OCI-LY3 (cell line): ENCODE measurements around the gene RPL5.
A peak's percentile ranks its signal among the peaks of the same experiment; 100 is the strongest.

Experiments used
- H2AFZ ChIP-seq: fragments of 200-600, 300-600 bp; shearing (Covaris generic); 2 replicates; pipeline ENCODE4 v1.6.0; 2014; ENCODE audit warnings: antibody characterized with exemption, low read depth, low read length
- H3K27ac ChIP-seq: fragments of 200-600, 300-600 bp; sonication (generic); 2 replicates; pipeline ENCODE4 v1.5.1; 2014; ENCODE audit warnings: mild to moderate bottlenecking, low read length, moderate library complexity, mixed read lengths
- H3K27me3 ChIP-seq: fragments of 200-600, 300-600 bp; sonication (generic); 2 replicates; pipeline ENCODE4 v1.6.1; 2014; ENCODE audit warnings: low read depth, low read length, mixed read lengths
- H3K36me3 ChIP-seq: fragments of 200-600, 300-600 bp; sonication (generic); replicated peaks from 2 replicates; pipeline ENCODE3; 2014; ENCODE audit warnings: low read depth, low read length, mixed read lengths
- H3K4me1 ChIP-seq: fragments of 300-600, 200-600 bp; sonication (generic); 2 replicates; pipeline ENCODE4 v1.6.1; 2014; ENCODE audit warnings: low read length, mixed read lengths
- H3K4me2 ChIP-seq: fragments of 200-600, 300-600 bp; sonication (generic); 2 replicates; pipeline ENCODE4 v1.6.1; 2014; ENCODE audit warnings: low read length, mixed read lengths
- H3K4me3 ChIP-seq: fragments of 300-600, 200-600 bp; sonication (generic); 2 replicates; pipeline ENCODE4 v1.5.1; 2014; ENCODE audit warnings: antibody characterized with exemption, mild to moderate bottlenecking, low read length, moderate library complexity
- H3K79me2 ChIP-seq: fragments of 300-600, 200-600 bp; shearing (Covaris generic); 2 replicates; pipeline ENCODE4 v1.6.1; 2014; ENCODE audit warnings: mild to moderate bottlenecking, low read length, mixed read lengths
- H3K9ac ChIP-seq: fragments of 300-600, 200-600 bp; shearing (Covaris generic); 2 replicates; pipeline ENCODE4 v1.6.0; 2014; ENCODE audit warnings: mild to moderate bottlenecking, low read length, moderate library complexity
- H3K9me3 ChIP-seq: fragments of 200-600, 300-600 bp; shearing (Covaris generic); 2 replicates; pipeline ENCODE4 v1.6.1; 2014; ENCODE audit warnings: low read length, mixed read lengths; ENCODE audit not compliant: insufficient read depth
- H4K20me1 ChIP-seq: fragments of 200-600, 300-600 bp; sonication (generic); 2 replicates; pipeline ENCODE4 v1.6.1; 2016; ENCODE audit warnings: low read length, mixed read lengths; ENCODE audit not compliant: insufficient read depth
- EZH2phosphoT487 ChIP-seq: fragments of 200-600 bp; shearing (Covaris generic); IDR thresholded peaks from 2 replicates; pipeline ENCODE4 v1.6.1; 2018; ENCODE audit warnings: antibody characterized with exemption, mixed run types, low read depth
- TF ChIP-seq, protein P1 (sequence below): fragments of 200-600, 300-600 bp; sonication (generic); IDR thresholded peaks from 2 replicates; pipeline ENCODE4 v1.5.1; 2014; ENCODE audit warnings: antibody characterized with exemption, low read length, low read depth

RPL5 gene

DNA sequence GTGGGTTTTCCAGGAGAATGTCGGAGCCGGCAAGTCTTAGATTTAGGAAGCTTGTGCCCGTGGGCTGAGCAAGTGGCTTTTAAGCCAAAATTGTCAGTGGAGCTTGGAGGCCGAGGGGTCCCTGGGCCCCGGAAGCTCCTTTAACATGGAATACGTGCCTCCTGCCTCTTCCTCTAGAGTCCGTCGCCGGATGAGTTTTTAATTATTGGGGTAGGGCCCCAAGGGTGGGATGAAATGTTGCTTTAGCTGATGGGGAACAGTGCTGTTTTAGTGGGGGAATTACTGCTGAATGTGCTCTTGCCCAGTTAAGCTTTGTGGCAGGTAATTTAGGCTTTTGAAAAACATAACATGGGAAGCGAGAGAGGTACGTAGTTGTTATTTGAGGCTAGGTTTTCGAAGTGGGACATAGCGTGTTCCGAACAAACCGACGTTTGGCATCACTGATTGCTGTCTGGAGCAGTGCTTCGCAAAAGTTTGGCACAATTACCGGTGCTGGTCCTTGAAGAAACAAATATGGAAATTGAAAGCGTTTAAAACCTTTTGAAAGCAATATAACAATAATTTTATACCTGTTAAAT, 786 bp downstream of the RPL5 start:
- Histone ChIP-seq H3K36me3 (peaks cover 39% of the 10 kb centered on the region), H2AFZ (no peak overlapping the region), H3K9me3 (no peaks in the 10 kb centered on the region), H3K4me2 (peak overlapping the region; percentile 91), H3K9ac (peak overlapping the region; percentile 98), H4K20me1 (peaks cover 54% of the 10 kb centered on the region), H3K27me3 (no peaks in the 10 kb centered on the region), H3K79me2 (peaks cover 58% of the 10 kb centered on the region), H3K4me3 (peak overlapping the region; percentile 84), H3K4me1 (peaks cover 28% of the 10 kb centered on the region), H3K27ac (peak overlapping the region; percentile 63)
- TF ChIP-seq, protein P1, sequence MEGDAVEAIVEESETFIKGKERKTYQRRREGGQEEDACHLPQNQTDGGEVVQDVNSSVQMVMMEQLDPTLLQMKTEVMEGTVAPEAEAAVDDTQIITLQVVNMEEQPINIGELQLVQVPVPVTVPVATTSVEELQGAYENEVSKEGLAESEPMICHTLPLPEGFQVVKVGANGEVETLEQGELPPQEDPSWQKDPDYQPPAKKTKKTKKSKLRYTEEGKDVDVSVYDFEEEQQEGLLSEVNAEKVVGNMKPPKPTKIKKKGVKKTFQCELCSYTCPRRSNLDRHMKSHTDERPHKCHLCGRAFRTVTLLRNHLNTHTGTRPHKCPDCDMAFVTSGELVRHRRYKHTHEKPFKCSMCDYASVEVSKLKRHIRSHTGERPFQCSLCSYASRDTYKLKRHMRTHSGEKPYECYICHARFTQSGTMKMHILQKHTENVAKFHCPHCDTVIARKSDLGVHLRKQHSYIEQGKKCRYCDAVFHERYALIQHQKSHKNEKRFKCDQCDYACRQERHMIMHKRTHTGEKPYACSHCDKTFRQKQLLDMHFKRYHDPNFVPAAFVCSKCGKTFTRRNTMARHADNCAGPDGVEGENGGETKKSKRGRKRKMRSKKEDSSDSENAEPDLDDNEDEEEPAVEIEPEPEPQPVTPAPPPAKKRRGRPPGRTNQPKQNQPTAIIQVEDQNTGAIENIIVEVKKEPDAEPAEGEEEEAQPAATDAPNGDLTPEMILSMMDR, result no peak
- TF ChIP-seq EZH2phosphoT487, result no peak

- Histone ChIP-seq H3K4me1 (peaks cover 28% of the 10 kb centered on the region), H3K27ac (peak overlapping the region; percentile 63; the same call in 1 of the 2 replicates), H3K9me3 (no peaks in the 10 kb centered on the region)
These were observed 2.0 kb downstream of the RPL5 start for GRCh38 chr1:92833840-92834239.

DNA sequence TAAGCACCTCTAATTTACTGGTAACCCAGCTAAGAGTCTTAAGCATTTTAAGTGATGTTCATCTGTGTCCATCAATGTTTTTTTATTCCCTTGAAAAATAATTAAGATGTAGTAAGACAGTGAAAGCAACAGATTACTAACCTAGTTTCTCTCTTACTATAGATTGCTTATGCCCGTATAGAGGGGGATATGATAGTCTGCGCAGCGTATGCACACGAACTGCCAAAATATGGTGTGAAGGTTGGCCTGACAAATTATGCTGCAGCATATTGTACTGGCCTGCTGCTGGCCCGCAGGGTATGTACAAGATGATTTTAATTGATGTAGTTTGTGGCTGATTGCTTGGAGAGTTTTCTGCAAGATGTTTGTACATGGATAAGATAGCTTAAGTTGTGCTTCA, 2.8 kb downstream of the RPL5 start:
- H3K9me3 ChIP-seq, result no peaks in the 10 kb centered on the region
- no peak overlapping the region for H3K9ac ChIP-seq
- H3K4me3 ChIP-seq, result peak overlapping the region; percentile 84; the same call in 1 of the 2 replicates
- H3K27ac ChIP-seq, result no peak overlapping the region
- TF ChIP-seq EZH2phosphoT487, result no peak
- TF ChIP-seq, protein P1, result no peak
- H3K4me2 ChIP-seq, result peak overlapping the region; percentile 91
- no peaks in the 10 kb centered on the region for H3K27me3 ChIP-seq
- H3K36me3 ChIP-seq, result peaks cover 56% of the 10 kb centered on the region
- no peak overlapping the region for H2AFZ ChIP-seq
- H3K79me2 ChIP-seq, result peaks cover 78% of the 10 kb centered on the region
- H4K20me1 ChIP-seq, result peaks cover 73% of the 10 kb centered on the region
- peaks cover 28% of the 10 kb centered on the region for H3K4me1 ChIP-seq

More at GRCh38 chr1:92833840-92834239, 2.0 kb downstream of the RPL5 start:
- peak overlapping the region; percentile 98 for H3K9ac ChIP-seq
- H3K79me2 ChIP-seq, result peaks cover 70% of the 10 kb centered on the region
- peak overlapping the region; percentile 84 for H3K4me3 ChIP-seq
- peaks cover 66% of the 10 kb centered on the region for H4K20me1 ChIP-seq
- H3K36me3 ChIP-seq, result peaks cover 51% of the 10 kb centered on the region
- no peaks in the 10 kb centered on the region for H3K27me3 ChIP-seq
- TF ChIP-seq EZH2phosphoT487, result no peak
- TF ChIP-seq, protein P1, result no peak
- H2AFZ ChIP-seq, result no peak overlapping the region
- H3K4me2 ChIP-seq, result peak overlapping the region; percentile 91

DNA sequence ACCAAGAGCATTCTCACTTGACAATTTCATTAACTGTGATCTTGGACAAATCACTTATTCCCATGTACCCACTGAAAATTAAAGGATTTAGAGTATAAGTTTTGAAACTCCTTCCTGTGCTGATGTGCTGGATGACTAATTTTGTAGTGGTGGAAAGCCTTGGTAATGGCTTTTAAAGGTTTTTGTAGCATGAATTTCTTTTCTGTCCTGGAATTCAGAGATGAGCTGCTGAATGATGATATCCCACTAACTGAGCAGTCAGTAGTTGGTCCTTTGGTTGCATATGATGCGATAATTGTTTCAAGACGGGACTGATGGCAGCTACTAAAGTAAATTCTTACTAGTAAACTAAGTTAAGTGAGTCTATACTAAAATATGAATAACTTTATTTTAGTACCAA, 5.2 kb downstream of the RPL5 start:
- TF ChIP-seq EZH2phosphoT487, result no peak
- TF ChIP-seq, protein P1, result no peak
- H3K4me3 ChIP-seq, result no peak overlapping the region
- H3K36me3 ChIP-seq, result peaks cover 76% of the 10 kb centered on the region
- H3K27ac ChIP-seq, result no peak overlapping the region
- H3K79me2 ChIP-seq, result peaks cover 90% of the 10 kb centered on the region
- no peaks in the 10 kb centered on the region for H3K27me3 ChIP-seq
- H3K4me1 ChIP-seq, result peaks cover 24% of the 10 kb centered on the region
- no peak overlapping the region for H3K4me2 ChIP-seq
- no peak overlapping the region for H3K9ac ChIP-seq
- no peak overlapping the region for H2AFZ ChIP-seq
- peaks cover 94% of the 10 kb centered on the region for H4K20me1 ChIP-seq
- H3K9me3 ChIP-seq, result no peaks in the 10 kb centered on the region
